Pancreas (tissue), 10 donors: ENCODE results near the gene USP48. TPM values are rescaled to one million over a fixed set of nuclear protein-coding genes. Genes with fewer than 3 reads are reported as not detected.

Experiments
- ATAC-seq, 4 donors: fragments of 200-7000 bp; cut with Tn5 transposase; one replicate each; pipeline versions ENCODE4 v1.8.0 to v1.9.1; 2020; ENCODE audit warnings: mild to moderate bottlenecking in 4 of 4, moderate library complexity in 4 of 4
- DNase-seq, 6 donors: peaks; one replicate each; pipeline ENCODE4 v3.0.0-alpha.2; 2020
- FAIRE-seq: peaks from 2 replicates; lab custom pipeline; 2012; peaks lifted over from hg19 to GRCh38; lab: Jason Lieb, UNC
- H3K27ac ChIP-seq, 4 donors: fragments of 200-600 bp; sonication (generic); 1 replicate in 3 of 4; 2 replicates in 1 of 4; pipeline versions ENCODE4 v1.5.0 to v1.8.0; 2020
- H3K27me3 ChIP-seq, 4 donors: fragments of 200-600 bp; one replicate each; pipeline ENCODE4 v1.8.0; 2021
- H3K36me3 ChIP-seq, 3 donors: fragments of 200-600 bp; sonication (generic) in 1 of 3; one replicate each; pipeline versions ENCODE4 v1.5.0 to v1.8.0; 2020 to 2021
- H3K4me1 ChIP-seq, 3 donors: fragments of 200-600 bp; one replicate each; pipeline ENCODE4 v1.8.0; 2021
- H3K4me3 ChIP-seq, 4 donors: fragments of 200-600 bp; sonication (generic) in 2 of 4; one replicate each; pipeline versions ENCODE4 v1.5.0 to v1.8.0; 2020 to 2021
- H3K9me3 ChIP-seq, 4 donors: fragments of 200-600 bp; one replicate each; pipeline ENCODE4 v1.8.0; 2021
- WGBS, 2 donors: extraction: QIAGEN DNeasy Blood & Tissue Kit; methylation state at CpG; one replicate each; pipeline ENCODE4 v1.1.7; 2013; 5-methylcytosine and 5-hydroxymethylcytosine counted together
- intact Hi-C, 3 donors: fragments of 100-400 bp; cut with DNase I; formaldehyde crosslinking; loops; one replicate each; pipeline versions ENCODE4 v1.11.1 to v1.14.2; 2022
- polyA plus RNA-seq, 2 donors: library from polyadenylated mRNA; stranded (reverse); fragments of 200-250 nt; gene quantifications; one replicate each; pipeline ENCODE4 v1.2.3, GENCODE V29; 2013
- total RNA-seq, 6 donors: library from RNA; stranded (reverse); fragmentation: NEBNext Ultra II Directional in 4 of 6; extraction: Animal tissue kit (Norgen Biotek cat#: 25700) in 4 of 6; gene quantifications; one replicate each; pipeline versions ENCODE4 v1.2.1 to v1.2.4, GENCODE V29; 2021 to 2023
- TF ChIP-seq, protein P1 (sequence below), 4 donors: fragments of 200-600 bp; sonication (generic) in 3 of 4; IDR thresholded peaks; one replicate each; pipeline versions ENCODE4 v1.5.0 to v1.8.0; 2021; ENCODE audit warnings: antibody characterized with exemption in 4 of 4
- donor health status: healthy with polysubstance abuse.
- donor health status: DM: no; HTN: no; CAD: no; lungs with moderate emphysema.
- donor health status: DM: no; HTN: no; CAD: no.
- donor health status: control.
- donor health status: control.
- donor health status: Bipolar disorder and iron deficiency.
- donor health status: DM: yes; HTN: yes; CAD: no.
- donor health status: DM: no; HTN: no; CAD: no.
- donor health status: DM: no; HTN: no; CAD: no.
- donor health status: DM: yes; HTN: yes; CAD: no.

USP48 gene
- total and polyA plus RNA-seq, 8 donors: 14.9 to 30.6 (median 25.9) TPM

DNA sequence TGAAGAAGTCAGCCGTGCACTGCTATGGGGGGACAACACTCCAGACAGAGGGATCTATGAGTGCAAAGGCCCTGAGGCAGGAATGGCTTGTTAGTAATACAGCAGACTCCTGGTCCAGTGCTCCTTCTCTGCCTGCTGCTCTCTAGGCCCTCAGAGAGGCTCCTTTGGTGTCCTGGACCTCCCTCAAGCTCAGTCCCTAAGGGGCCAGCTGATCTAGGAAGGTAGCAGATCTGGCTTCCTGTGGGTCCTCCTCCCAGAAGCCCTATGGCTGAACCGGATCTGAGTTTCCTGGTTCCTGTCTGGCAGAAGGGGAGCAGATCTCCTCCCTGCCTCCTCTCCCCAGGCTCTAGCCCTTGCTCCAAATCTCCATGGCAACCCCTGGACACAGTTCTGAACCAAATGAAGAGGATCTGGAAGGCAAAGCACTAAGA is 28.9 kb upstream of the USP48 start, which contains the start of gene LDLRAD2:
TSS of gene LDLRAD2 (plus strand) at position 391 of the 431 bp plus-strand sequence. CDS start 187 bp downstream, outside the sequence.
- Histone ChIP-seq H3K27ac (no peak within 1 kb of the TSS), H3K27me3 (no peaks in the 10 kb centered on the region), H3K4me3 (no peak within 1 kb of the TSS), H3K9me3 (no peaks in the 10 kb centered on the region), H3K36me3 (no peaks in the 10 kb centered on the region), H3K4me1 (no peaks in the 10 kb centered on the region)
- intact Hi-C loops: no loop called here
- TF ChIP-seq, protein P1, sequence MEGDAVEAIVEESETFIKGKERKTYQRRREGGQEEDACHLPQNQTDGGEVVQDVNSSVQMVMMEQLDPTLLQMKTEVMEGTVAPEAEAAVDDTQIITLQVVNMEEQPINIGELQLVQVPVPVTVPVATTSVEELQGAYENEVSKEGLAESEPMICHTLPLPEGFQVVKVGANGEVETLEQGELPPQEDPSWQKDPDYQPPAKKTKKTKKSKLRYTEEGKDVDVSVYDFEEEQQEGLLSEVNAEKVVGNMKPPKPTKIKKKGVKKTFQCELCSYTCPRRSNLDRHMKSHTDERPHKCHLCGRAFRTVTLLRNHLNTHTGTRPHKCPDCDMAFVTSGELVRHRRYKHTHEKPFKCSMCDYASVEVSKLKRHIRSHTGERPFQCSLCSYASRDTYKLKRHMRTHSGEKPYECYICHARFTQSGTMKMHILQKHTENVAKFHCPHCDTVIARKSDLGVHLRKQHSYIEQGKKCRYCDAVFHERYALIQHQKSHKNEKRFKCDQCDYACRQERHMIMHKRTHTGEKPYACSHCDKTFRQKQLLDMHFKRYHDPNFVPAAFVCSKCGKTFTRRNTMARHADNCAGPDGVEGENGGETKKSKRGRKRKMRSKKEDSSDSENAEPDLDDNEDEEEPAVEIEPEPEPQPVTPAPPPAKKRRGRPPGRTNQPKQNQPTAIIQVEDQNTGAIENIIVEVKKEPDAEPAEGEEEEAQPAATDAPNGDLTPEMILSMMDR (IDR thresholded peaks at IDR 0.05): no peak
- DNase-seq (no peak), ATAC-seq (peak in 2 of 4 donors; percentile 12 to 15), FAIRE-seq (no peak)
- 73% methylated on average over 2 of the region's 2 CpGs for WGBS, 2 donors

GRCh38 chr1:21804536-21804935 is 21.6 kb upstream of the USP48 start:
- no peak overlapping the region for H3K27ac ChIP-seq
- no peaks in the 10 kb centered on the region for H3K27me3 ChIP-seq
- H3K4me1 ChIP-seq: no peaks in the 10 kb centered on the region
- FAIRE-seq (no peak), DNase-seq (no peak), ATAC-seq (no peak)
- WGBS, 2 donors: 82 to 87% methylated on average over 2 of the region's 2 CpGs
- H3K4me3 ChIP-seq: no peak overlapping the region
- no peaks in the 10 kb centered on the region for H3K9me3 ChIP-seq
- TF ChIP-seq, protein P1 (IDR thresholded peaks at IDR 0.05): no peak
- intact Hi-C loops: no loop called here
- H3K36me3 ChIP-seq: no peaks in the 10 kb centered on the region

- no peaks in the 10 kb centered on the region for H3K36me3 ChIP-seq
- no peak overlapping the region for H3K27ac ChIP-seq
- intact Hi-C loops: no loop called here
- no peaks in the 10 kb centered on the region for H3K27me3 ChIP-seq
- no peaks in the 10 kb centered on the region for H3K9me3 ChIP-seq
- no peak for DNase-seq
- H3K4me3 ChIP-seq: no peak overlapping the region
- TF ChIP-seq, protein P1 (IDR thresholded peaks at IDR 0.05): no peak
- no peak for ATAC-seq
- H3K4me1 ChIP-seq: no peaks in the 10 kb centered on the region
- FAIRE-seq: no peak
- WGBS, 2 donors: 96% methylated on average over 4 of the region's 4 CpGs
Measured at GRCh38 chr1:21801100-21801499, 18.2 kb upstream of the USP48 start.

DNA sequence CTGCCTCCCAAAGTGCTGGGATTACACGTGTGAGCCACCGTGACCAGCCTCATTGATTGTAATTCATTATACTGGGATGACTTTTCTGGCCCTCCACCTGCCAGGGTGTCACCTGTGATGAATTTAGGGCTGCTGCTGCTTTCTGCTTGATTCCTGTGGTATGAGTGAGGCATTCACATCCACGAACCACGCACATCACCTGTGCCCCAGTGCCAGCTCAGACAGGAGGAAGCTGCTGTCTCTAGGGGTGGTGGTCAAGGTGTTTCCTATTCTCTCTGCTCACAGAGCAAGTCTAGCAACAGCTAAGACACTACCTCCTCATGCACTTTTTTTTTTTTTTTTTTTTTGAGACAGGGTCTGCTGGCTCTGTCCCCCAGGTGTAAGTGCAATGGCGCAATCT is 16.8 kb upstream of the USP48 start:
- Histone ChIP-seq H3K4me3 (no peak overlapping the region), H3K4me1 (no peaks in the 10 kb centered on the region), H3K9me3 (no peaks in the 10 kb centered on the region), H3K27me3 (no peaks in the 10 kb centered on the region), H3K27ac (no peak overlapping the region), H3K36me3 (no peaks in the 10 kb centered on the region)
- WGBS, 2 donors: 76 to 77% methylated on average over 5 of the region's 5 CpGs
- intact Hi-C loops: no loop called here
- no peak for ATAC-seq
- TF ChIP-seq, protein P1 (IDR thresholded peaks at IDR 0.05): no peak
- DNase-seq: no peak
- no peak for FAIRE-seq

DNA sequence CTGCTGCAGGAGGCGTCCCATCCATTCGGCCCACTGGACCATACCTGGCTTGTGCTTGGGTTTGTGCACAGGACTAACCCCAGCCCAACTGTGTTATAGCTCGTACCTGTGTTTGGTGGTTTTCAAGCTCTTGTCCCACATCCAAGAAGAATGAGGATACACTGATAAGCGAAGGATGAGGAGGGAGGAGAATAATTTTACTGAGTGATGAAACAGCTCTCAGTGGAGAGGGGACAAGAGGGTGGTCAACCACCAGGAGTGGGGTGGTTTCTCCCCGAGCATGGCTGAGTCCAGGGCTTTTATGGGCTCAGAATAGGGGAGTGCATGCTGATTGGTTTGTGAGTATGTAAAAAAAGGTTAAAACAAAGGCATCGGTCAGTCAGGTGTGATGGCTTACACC is 12.1 kb upstream of the USP48 start:
- 92 to 94% methylated on average over 6 of the region's 6 CpGs for WGBS, 2 donors
- H3K9me3 ChIP-seq: no peaks in the 10 kb centered on the region
- FAIRE-seq: no peak
- no peak overlapping the region for H3K4me3 ChIP-seq
- ATAC-seq: no peak
- TF ChIP-seq, protein P1 (IDR thresholded peaks at IDR 0.05): no peak
- no peak overlapping the region for H3K27ac ChIP-seq
- DNase-seq: no peak
- no peaks in the 10 kb centered on the region for H3K4me1 ChIP-seq
- no peaks in the 10 kb centered on the region for H3K36me3 ChIP-seq
- H3K27me3 ChIP-seq: no peaks in the 10 kb centered on the region
- intact Hi-C loops: no loop called here
